ENCODE results near the gene PBX4. TPM values are rescaled to one million over a fixed set of nuclear protein-coding genes. Genes with fewer than 3 reads are reported as not detected.

The PBX4 gene
- total RNA-seq, 1 donor from 2014 or later, result 21.8 TPM

DNA sequence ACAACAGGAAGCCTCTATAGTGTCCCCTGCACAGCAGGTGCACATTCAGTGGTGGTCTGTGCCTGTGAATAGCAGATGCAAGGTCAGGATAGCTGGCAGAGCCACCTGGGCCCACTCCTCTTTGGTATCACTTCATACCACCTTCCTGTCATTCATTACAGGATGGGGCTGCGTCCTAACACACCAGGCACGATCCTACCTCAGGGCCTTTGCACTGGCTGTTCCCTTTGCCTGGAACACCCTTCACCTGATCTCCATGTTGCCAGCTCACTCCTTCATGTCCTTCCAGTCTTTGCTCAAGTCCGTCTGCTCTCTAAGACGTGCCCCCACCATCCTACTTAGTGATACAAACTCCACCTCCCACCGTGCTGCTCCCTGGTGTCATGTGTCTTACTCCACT is 14.2 kb upstream of the PBX4 start:
- CTCF ChIA-PET, result interaction anchor here (1.3 kb wide), 1 partner anchor 11 kb away, joined by 5 read pairs; the partner anchor contains the start of gene GMIP

GRCh38 chr19:19631346-19631745 is 12.9 kb upstream of the PBX4 start:
- Mint-ChIP-seq H3K4me3 (no peak overlapping the region), H3K27me3 (no peaks in the 10 kb centered on the region), H3K4me1 (peaks cover 23% of the 10 kb centered on the region), H3K27ac (no peak overlapping the region), H3K36me3 (ENCODE audit: low read depth) (peaks cover 66% of the 10 kb centered on the region), H3K9me3 (no peaks in the 10 kb centered on the region)
- intact Hi-C loops (cut with micrococcal nuclease), result no loop called here
- no peak for TF ChIP-seq CTCF (IDR thresholded peaks at IDR 0.05)
- CTCF ChIA-PET, result no interaction called here
- ATAC-seq (ENCODE audit: low read depth), result no peak
- POLR2A ChIA-PET, result interaction anchor here (0.6 to 1.3 kb wide), 3 partner anchors 12 to 37 kb away, joined by 3 to 4 read pairs (median 4); partner anchors contain the start of genes PBX4 and ZNF101
- no peak for DNase-seq

More for the DNA sequence above, 14.2 kb upstream of the PBX4 start:
- no peak for TF ChIP-seq CTCF (IDR thresholded peaks at IDR 0.05)
- Mint-ChIP-seq H3K27me3 (no peaks in the 10 kb centered on the region), H3K27ac (no peak overlapping the region), H3K4me3 (no peak overlapping the region), H3K9me3 (no peaks in the 10 kb centered on the region), H3K4me1 (peaks cover 11% of the 10 kb centered on the region), H3K36me3 (ENCODE audit: low read depth) (peaks cover 69% of the 10 kb centered on the region)
- ATAC-seq (ENCODE audit: low read depth) (no peak), DNase-seq (no peak)
- intact Hi-C loops (cut with micrococcal nuclease), result no loop called here
- POLR2A ChIA-PET, result no interaction called here

DNA sequence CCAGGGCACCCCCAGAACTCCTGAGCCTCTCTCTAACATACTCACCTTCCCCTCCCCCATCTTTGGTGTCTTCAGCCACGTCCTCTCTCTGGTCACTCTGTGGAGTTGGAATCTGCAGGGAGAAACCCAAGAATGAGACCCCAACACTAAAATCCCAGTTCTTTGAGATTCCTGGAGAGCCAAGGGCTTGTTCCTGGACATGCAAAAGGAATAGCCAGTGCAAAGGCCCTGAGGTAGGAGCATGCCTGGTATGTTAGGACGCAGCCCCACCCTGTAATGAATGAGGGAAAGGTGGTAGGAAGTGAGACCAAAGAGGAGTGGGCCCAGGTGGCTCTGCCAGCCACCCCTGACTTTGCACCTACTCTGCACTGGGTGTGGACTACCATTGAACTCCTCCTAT is 11.9 kb upstream of the PBX4 start:
- intact Hi-C loops (cut with micrococcal nuclease), result no loop called here
- ATAC-seq (ENCODE audit: low read depth) (no peak), DNase-seq (no peak)
- POLR2A ChIA-PET, result interaction anchor here (1.0 to 1.3 kb wide), 2 partner anchors 11 to 32 kb away, joined by 3 to 4 read pairs; partner anchors contain the start of gene PBX4
- Mint-ChIP-seq H3K4me1 (peaks cover 23% of the 10 kb centered on the region), H3K9me3 (no peaks in the 10 kb centered on the region), H3K36me3 (ENCODE audit: low read depth) (peaks cover 62% of the 10 kb centered on the region), H3K4me3 (peak overlapping the region; percentile 15), H3K27me3 (no peaks in the 10 kb centered on the region), H3K27ac (no peak overlapping the region)
- TF ChIP-seq CTCF (IDR thresholded peaks at IDR 0.05), result no peak
- CTCF ChIA-PET, result no interaction called here

- H3K4me1 Mint-ChIP-seq, result peaks cover 23% of the 10 kb centered on the region
- ChIA-PET POLR2A (no interaction called here), CTCF (no interaction called here)
- DNase-seq (no peak), ATAC-seq (ENCODE audit: low read depth) (no peak)
- no peak overlapping the region for H3K27ac Mint-ChIP-seq
- peak overlapping the region; percentile 15 for H3K4me3 Mint-ChIP-seq
- intact Hi-C loops (cut with micrococcal nuclease), result no loop called here
- H3K36me3 Mint-ChIP-seq (ENCODE audit: low read depth), result peaks cover 58% of the 10 kb centered on the region
- no peak for TF ChIP-seq CTCF (IDR thresholded peaks at IDR 0.05)
- H3K27me3 Mint-ChIP-seq, result no peaks in the 10 kb centered on the region
- no peaks in the 10 kb centered on the region for H3K9me3 Mint-ChIP-seq
Observed at GRCh38 chr19:19630062-19630414, 11.6 kb upstream of the PBX4 start.

GRCh38 chr19:19628501-19629134 is 10.1 kb upstream of the PBX4 start:
- ChIA-PET CTCF (interaction anchor here (0.6 to 1.5 kb wide), 3 partner anchors 15 to 331 kb away, joined by 3 to 4 read pairs (median 4); partner anchors contain the start of gene GMIP), POLR2A (interaction anchor here (0.6 to 2.0 kb wide), 19 partner anchors 8 to 423 kb away, joined by 3 to 11 read pairs (median 5); partner anchors contain the start of genes ATP13A1, GMIP, ZNF101 and ZNF14)
- Mint-ChIP-seq H3K27ac (peak overlapping the region; percentile 80), H3K36me3 (ENCODE audit: low read depth) (peaks cover 54% of the 10 kb centered on the region), H3K27me3 (no peaks in the 10 kb centered on the region), H3K9me3 (no peaks in the 10 kb centered on the region), H3K4me1 (peaks cover 24% of the 10 kb centered on the region), H3K4me3 (peak overlapping the region; percentile 80)
- TF ChIP-seq CTCF (IDR thresholded peaks at IDR 0.05), result no peak
- intact Hi-C loops (cut with micrococcal nuclease), result loop anchor here (1.0 kb wide), 2 partner anchors 10 to 15 kb away; partner anchors contain the start of genes GMIP and PBX4
- DNase-seq, result peak; percentile 47
- peak; percentile 35 for ATAC-seq (ENCODE audit: low read depth)
